Kidney (tissue), 14 donors: ENCODE measurements around the gene AKT3. TPM values are rescaled to one million over a fixed set of nuclear protein-coding genes. Genes with fewer than 3 reads are reported as not detected.

ENCODE experiments used
- DNase-seq, 5 donors: peaks; one replicate each; pipeline ENCODE4 v3.0.0-alpha.2; 2013 to 2020
- FAIRE-seq: peaks from 2 replicates; lab custom pipeline; 2012; peaks lifted over from hg19 to GRCh38; lab: Jason Lieb, UNC
- H3K27ac ChIP-seq, 2 donors: one replicate each; pipeline ENCODE4 v1.7.0; 2013; ENCODE audit warnings: low read depth in 2 of 2, low read length in 2 of 2, inconsistent platforms in 1 of 2
- H3K27me3 ChIP-seq: one replicate; pipeline ENCODE4 v1.7.1; 2013; ENCODE audit warnings: low read length, inconsistent platforms; ENCODE audit not compliant: control insufficient read depth, insufficient read depth
- H3K36me3 ChIP-seq, 3 donors: one replicate each; pipeline versions ENCODE4 v1.7.0 to v1.7.1; 2013; ENCODE audit warnings: low read length in 3 of 3, control low read depth in 1 of 3, inconsistent platforms in 1 of 3; ENCODE audit not compliant: insufficient read depth in 3 of 3, control insufficient read depth in 2 of 3
- H3K4me1 ChIP-seq, 3 donors: one replicate each; pipeline versions ENCODE4 v1.7.0 to v1.7.1; 2013; ENCODE audit warnings: low read length in 3 of 3, inconsistent platforms in 1 of 3, low read depth in 1 of 3; ENCODE audit not compliant: control insufficient read depth in 2 of 3, insufficient read depth in 2 of 3
- H3K4me3 ChIP-seq, 3 donors: one replicate each; pipeline versions ENCODE4 v1.7.0 to v1.8.1; 2013; ENCODE audit warnings: low read length in 3 of 3, control low read depth in 1 of 3, inconsistent platforms in 1 of 3
- H3K9ac ChIP-seq, 3 donors: one replicate each; pipeline versions ENCODE4 v1.7.0 to v1.7.1; 2013; ENCODE audit warnings: low read length in 3 of 3, control low read depth in 1 of 3, inconsistent platforms in 1 of 3
- H3K9me3 ChIP-seq, 3 donors: one replicate each; pipeline versions ENCODE4 v1.7.0 to v1.7.1; 2013; ENCODE audit warnings: low read length in 3 of 3, control low read depth in 1 of 3, inconsistent platforms in 1 of 3; ENCODE audit not compliant: control insufficient read depth in 2 of 3, insufficient read depth in 1 of 3
- CTCF ChIP-seq: IDR thresholded peaks from 3 replicates; pipeline ENCODE4 v1.5.1; 2012; ENCODE audit warnings: mild to moderate bottlenecking, moderate library complexity, borderline replicate concordance; ENCODE audit not compliant: insufficient read depth; ENCODE audit errors: extremely low read depth
- intact Hi-C: fragments of 100-400 bp; cut with DNase I; formaldehyde crosslinking; loops from one replicate; pipeline ENCODE4 v1.11.1; 2022
- polyA plus RNA-seq: library from polyadenylated mRNA; stranded (reverse); fragments of 350-450 nt; fragmentation: Illumina TruSeq; extraction: RNeasy Lipid Tissue Mini Kit (QIAGEN cat#74804); gene quantifications from one replicate; pipeline ENCODE4 v1.2.3, GENCODE V29; 2014; ENCODE audit warnings: low read depth, low replicate concordance; ENCODE audit not compliant: insufficient read depth
- total RNA-seq: library from RNA; stranded (reverse); fragmentation: NEBNext Ultra II Directional; extraction: Animal tissue kit (Norgen Biotek cat#: 25700); gene quantifications from one replicate; pipeline ENCODE4 v1.2.1, GENCODE V29; 2021
- donor health status: control.
- donor health status: control.
- donor health status: control.
- donor health status: control.
- donor health status: control.
- donor health status: DM: yes; HTN: yes; CAD: no.
- donor health status: Normal renal cell carcinoma (clear cell type).

The AKT3 gene
- total and polyA plus RNA-seq, 2 donors from 2014 or later = 9.5 to 81.6 TPM

- DNase-seq (peak in 4 of 5 donors; percentile 52 to 86 (median 70)), FAIRE-seq (no peak)
- no peaks in the 10 kb centered on the region for H3K9me3 ChIP-seq
- peak overlapping the region; percentile 53 to 67 (median 56) for H3K4me3 ChIP-seq
- no peak for TF ChIP-seq CTCF
- no peaks in the 10 kb centered on the region for H3K4me1 ChIP-seq
- peak overlapping the region in 1 of 3 donors; percentile 47 for H3K9ac ChIP-seq
- intact Hi-C loops = no loop called here
- H3K27me3 ChIP-seq = no peaks in the 10 kb centered on the region
- peak overlapping the region; percentile 90 to 91 for H3K27ac ChIP-seq
- no peaks in the 10 kb centered on the region for H3K36me3 ChIP-seq
Measured at GRCh38 chr1:243849421-243850201, 432 bp downstream of the AKT3 start.

- no peaks in the 10 kb centered on the region for H3K27me3 ChIP-seq
- DNase-seq = peak; percentile 55 to 90 (median 71)
- no peaks in the 10 kb centered on the region for H3K9me3 ChIP-seq
- H3K9ac ChIP-seq = peak overlapping the region in 1 of 3 donors; percentile 47
- no peaks in the 10 kb centered on the region for H3K4me1 ChIP-seq
- no peaks in the 10 kb centered on the region for H3K36me3 ChIP-seq
- TF ChIP-seq CTCF = no peak
- intact Hi-C loops = no loop called here
- H3K4me3 ChIP-seq = peak overlapping the region; percentile 53 to 67 (median 56)
- no peak for FAIRE-seq
- peak overlapping the region; percentile 90 to 91 for H3K27ac ChIP-seq
Measured at GRCh38 chr1:243848858-243849420, 1.1 kb downstream of the AKT3 start.

- DNase-seq = peak in 1 of 5 donors; percentile 4
- no peaks in the 10 kb centered on the region for H3K27me3 ChIP-seq
- no peak for TF ChIP-seq CTCF
- no peaks in the 10 kb centered on the region for H3K9me3 ChIP-seq
- no peak overlapping the region for H3K9ac ChIP-seq
- H3K27ac ChIP-seq = peak overlapping the region in 1 of 2 donors; percentile 91
- intact Hi-C loops = no loop called here
- H3K36me3 ChIP-seq = no peaks in the 10 kb centered on the region
- peak overlapping the region in 2 of 3 donors; percentile 56 to 67 for H3K4me3 ChIP-seq
- no peaks in the 10 kb centered on the region for H3K4me1 ChIP-seq
- no peak for FAIRE-seq
Measured at GRCh38 chr1:243848165-243848857, 1.7 kb downstream of the AKT3 start.
